ENCODE data around the gene WNT2.

Gene WNT2

DNA sequence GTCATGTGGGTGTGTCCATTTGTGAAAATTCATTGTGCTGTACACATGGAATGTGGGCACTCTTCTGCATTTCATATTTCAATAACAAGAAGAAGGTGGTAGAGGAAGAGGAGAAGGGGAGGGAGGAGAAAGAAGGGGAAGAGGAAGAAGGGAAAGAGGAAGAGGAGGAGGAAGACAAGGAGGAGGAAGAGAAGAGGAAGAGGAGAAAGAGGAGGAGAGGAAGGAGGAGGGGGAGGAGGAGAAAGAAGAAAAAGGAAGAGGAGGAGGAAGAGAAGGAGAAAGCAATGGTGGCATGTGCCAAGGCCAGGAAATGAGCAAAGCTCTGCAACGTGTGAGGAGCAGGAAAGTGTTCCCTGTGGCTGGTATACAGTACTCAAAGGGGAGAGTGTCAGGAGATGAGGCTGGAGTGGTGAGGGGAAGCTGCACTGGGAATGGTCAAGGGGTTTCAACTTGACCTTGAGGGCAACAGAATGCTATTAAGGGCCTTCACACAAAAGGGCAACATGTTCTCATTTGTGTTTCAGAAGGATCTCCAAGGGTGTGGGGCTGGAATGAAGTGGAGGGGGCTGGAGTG is 40.5 kb downstream of the WNT2 start:
- Histone ChIP-seq H3K27ac (ENCODE audit: low read depth, low read length) (no peak overlapping the region), H3K9ac (ENCODE audit: low read length in 5 of 5) (no peak overlapping the region), H3K4me1 (ENCODE audit: control insufficient read depth in 5 of 5, insufficient read depth in 5 of 5, low read length in 5 of 5) (peaks cover 0 to 6% (median 0%) of the 10 kb centered on the region in 5 donors), H3K4me3 (ENCODE audit: low read depth in 1 of 5, low read length in 5 of 5) (no peak overlapping the region), H3K27me3 (ENCODE audit: control insufficient read depth in 5 of 5, insufficient read depth in 4 of 5, low read length in 5 of 5) (no peaks in the 10 kb centered on the region), H3K9me3 (ENCODE audit: control insufficient read depth in 5 of 5, low read length in 5 of 5) (no peaks in the 10 kb centered on the region), H3K36me3 (ENCODE audit: control insufficient read depth in 5 of 5, insufficient read depth in 5 of 5, low read length in 5 of 5) (no peaks in the 10 kb centered on the region)

DNA sequence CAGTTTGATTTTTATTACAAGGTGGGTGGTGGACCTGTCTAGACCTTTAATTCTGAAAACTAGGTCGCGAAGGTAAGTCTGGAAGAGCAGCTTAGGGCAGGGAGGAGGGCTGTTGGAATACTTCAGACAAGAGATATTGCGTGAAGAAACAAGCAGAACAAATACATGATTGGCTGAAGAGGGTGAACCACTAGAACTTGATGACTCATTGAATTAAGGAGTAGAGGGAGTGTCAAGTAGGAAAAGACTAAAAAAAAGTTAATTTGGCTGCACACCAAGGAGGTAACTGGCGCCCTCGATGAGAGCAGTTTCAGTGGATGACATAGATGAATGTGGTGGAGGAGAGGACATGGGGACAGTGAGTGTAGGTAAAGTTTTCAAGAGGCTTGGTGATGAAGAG is 41.3 kb downstream of the WNT2 start:
- Histone ChIP-seq H3K27ac (ENCODE audit: low read depth, low read length) (no peak overlapping the region), H3K4me3 (ENCODE audit: low read depth in 1 of 5, low read length in 5 of 5) (no peak overlapping the region), H3K9me3 (ENCODE audit: control insufficient read depth in 5 of 5, low read length in 5 of 5) (no peaks in the 10 kb centered on the region), H3K36me3 (ENCODE audit: control insufficient read depth in 5 of 5, insufficient read depth in 5 of 5, low read length in 5 of 5) (no peaks in the 10 kb centered on the region), H3K9ac (ENCODE audit: low read length in 5 of 5) (no peak overlapping the region), H3K27me3 (ENCODE audit: control insufficient read depth in 5 of 5, insufficient read depth in 4 of 5, low read length in 5 of 5) (no peaks in the 10 kb centered on the region), H3K4me1 (ENCODE audit: control insufficient read depth in 5 of 5, insufficient read depth in 5 of 5, low read length in 5 of 5) (peaks cover 0 to 6% (median 0%) of the 10 kb centered on the region in 5 donors)

DNA sequence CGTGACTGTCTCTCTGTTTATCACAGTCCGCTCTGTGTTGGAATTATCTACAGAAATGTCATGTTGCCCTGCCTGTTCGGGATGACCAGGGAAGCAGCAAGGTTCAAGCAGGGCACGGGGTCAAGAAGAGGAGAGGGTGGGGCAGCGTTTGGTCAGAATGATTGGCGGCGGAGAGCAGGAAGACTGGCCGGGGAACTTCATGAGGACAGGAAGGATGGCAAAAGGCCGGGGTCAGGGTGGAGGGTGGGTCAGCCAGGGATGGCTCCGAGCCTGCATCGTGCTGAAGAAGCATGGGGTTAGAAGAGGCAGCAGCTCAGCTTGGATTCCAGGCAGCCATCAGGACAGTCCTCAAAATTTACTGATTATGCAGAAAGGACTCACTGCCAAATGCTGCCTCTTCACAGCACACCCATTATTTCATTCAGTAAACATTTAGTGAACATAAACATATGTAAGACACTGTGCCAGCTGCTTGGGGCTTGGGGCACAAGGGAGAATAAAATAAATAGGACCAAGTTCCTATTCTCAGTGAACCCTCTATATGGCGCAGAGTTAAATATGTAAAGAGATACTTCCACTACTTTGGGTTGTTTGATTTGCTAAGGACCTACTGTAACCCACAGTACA is 42.8 kb downstream of the WNT2 start:
- Histone ChIP-seq H3K36me3 (ENCODE audit: control insufficient read depth in 5 of 5, insufficient read depth in 5 of 5, low read length in 5 of 5) (no peaks in the 10 kb centered on the region), H3K27me3 (ENCODE audit: control insufficient read depth in 5 of 5, insufficient read depth in 4 of 5, low read length in 5 of 5) (no peaks in the 10 kb centered on the region), H3K9me3 (ENCODE audit: control insufficient read depth in 5 of 5, low read length in 5 of 5) (no peaks in the 10 kb centered on the region), H3K4me3 (ENCODE audit: low read depth in 1 of 5, low read length in 5 of 5) (no peak overlapping the region), H3K27ac (ENCODE audit: low read depth, low read length) (no peak overlapping the region), H3K4me1 (ENCODE audit: control insufficient read depth in 5 of 5, insufficient read depth in 5 of 5, low read length in 5 of 5) (peaks cover 0 to 6% (median 0%) of the 10 kb centered on the region in 5 donors), H3K9ac (ENCODE audit: low read length in 5 of 5) (no peak overlapping the region)

DNA sequence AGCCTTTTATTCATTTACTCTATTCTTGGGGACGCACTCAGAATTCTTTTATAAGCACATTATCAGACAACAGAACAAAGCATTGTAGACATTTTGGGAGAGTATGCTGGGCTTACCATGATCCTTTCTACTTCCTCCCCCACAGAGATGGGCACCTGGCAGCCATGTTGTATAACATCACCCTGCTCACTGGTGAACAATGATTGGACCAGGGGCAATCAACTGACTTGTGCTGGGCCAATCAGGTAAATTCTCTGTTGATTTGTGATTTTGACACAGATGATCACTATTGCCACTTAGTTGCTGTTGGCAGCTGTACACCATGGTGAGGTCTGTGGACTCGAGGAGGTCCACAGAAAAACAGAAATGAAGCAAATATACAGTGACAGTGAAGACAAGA is 43.7 kb downstream of the WNT2 start:
- H3K4me1 ChIP-seq (ENCODE audit: control insufficient read depth in 5 of 5, insufficient read depth in 5 of 5, low read length in 5 of 5), result no peaks in the 10 kb centered on the region
- no peak overlapping the region for H3K9ac ChIP-seq (ENCODE audit: low read length in 5 of 5)

DNA sequence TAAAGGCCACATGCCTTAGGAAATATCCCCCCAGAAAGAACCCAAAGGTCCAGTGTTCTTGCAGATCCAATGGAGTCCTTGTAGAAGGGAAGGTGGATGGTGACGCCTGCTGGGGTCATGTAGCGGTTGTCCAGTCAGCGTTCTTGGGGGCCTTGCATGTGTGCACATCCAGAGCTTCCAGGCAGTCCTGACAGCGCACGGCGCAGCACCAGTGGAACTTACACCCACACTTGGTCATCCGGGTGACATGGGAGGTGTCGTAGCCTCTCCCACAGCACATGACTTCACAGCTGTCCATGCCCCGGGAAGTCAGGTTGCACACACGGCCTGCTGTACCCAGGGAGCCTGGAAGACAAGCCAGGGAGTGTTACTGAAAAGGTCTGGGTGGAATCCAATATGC is 44.8 kb downstream of the WNT2 start:
- no peaks in the 10 kb centered on the region for H3K36me3 ChIP-seq (ENCODE audit: control insufficient read depth in 5 of 5, insufficient read depth in 5 of 5, low read length in 5 of 5)
- no peak overlapping the region for H3K27ac ChIP-seq (ENCODE audit: low read depth, low read length)
- H3K27me3 ChIP-seq (ENCODE audit: control insufficient read depth in 5 of 5, insufficient read depth in 4 of 5, low read length in 5 of 5), result peaks cover 0 to 1% (median 0%) of the 10 kb centered on the region in 5 donors
- H3K9ac ChIP-seq (ENCODE audit: low read length in 5 of 5), result no peak overlapping the region
- H3K4me3 ChIP-seq (ENCODE audit: low read depth in 1 of 5, low read length in 5 of 5), result no peak overlapping the region
- no peaks in the 10 kb centered on the region for H3K9me3 ChIP-seq (ENCODE audit: control insufficient read depth in 5 of 5, low read length in 5 of 5)
- H3K4me1 ChIP-seq (ENCODE audit: control insufficient read depth in 5 of 5, insufficient read depth in 5 of 5, low read length in 5 of 5), result no peaks in the 10 kb centered on the region

More for the DNA sequence above, 43.7 kb downstream of the WNT2 start:
- Histone ChIP-seq H3K27me3 (ENCODE audit: control insufficient read depth in 5 of 5, insufficient read depth in 4 of 5, low read length in 5 of 5) (no peaks in the 10 kb centered on the region), H3K4me3 (ENCODE audit: low read depth in 1 of 5, low read length in 5 of 5) (no peak overlapping the region), H3K9me3 (ENCODE audit: control insufficient read depth in 5 of 5, low read length in 5 of 5) (no peaks in the 10 kb centered on the region), H3K27ac (ENCODE audit: low read depth, low read length) (no peak overlapping the region), H3K36me3 (ENCODE audit: control insufficient read depth in 5 of 5, insufficient read depth in 5 of 5, low read length in 5 of 5) (no peaks in the 10 kb centered on the region)

DNA sequence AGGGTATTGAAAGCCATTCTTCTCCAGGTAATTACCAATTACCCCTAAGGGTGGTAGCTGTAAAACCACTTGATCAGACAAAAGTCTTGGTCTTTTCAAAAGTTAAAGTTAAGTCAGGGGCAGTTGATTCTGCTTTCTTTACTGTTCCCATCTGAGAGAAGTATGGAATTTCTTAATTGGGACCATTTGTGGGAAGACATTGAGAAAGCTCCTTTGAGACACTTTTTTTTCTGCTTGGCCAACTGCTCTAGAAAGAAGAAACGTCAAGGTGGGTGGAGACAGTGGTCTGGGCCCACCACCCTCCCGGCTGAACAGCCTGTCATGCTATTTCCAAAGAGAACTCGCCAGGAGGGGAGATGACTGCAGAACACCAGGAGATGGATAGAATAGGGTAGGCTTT is 45.3 kb downstream of the WNT2 start:
- no peak overlapping the region for H3K27ac ChIP-seq (ENCODE audit: low read depth, low read length)
- H3K9me3 ChIP-seq (ENCODE audit: control insufficient read depth in 5 of 5, low read length in 5 of 5), result no peaks in the 10 kb centered on the region
- H3K4me1 ChIP-seq (ENCODE audit: control insufficient read depth in 5 of 5, insufficient read depth in 5 of 5, low read length in 5 of 5), result no peaks in the 10 kb centered on the region

DNA sequence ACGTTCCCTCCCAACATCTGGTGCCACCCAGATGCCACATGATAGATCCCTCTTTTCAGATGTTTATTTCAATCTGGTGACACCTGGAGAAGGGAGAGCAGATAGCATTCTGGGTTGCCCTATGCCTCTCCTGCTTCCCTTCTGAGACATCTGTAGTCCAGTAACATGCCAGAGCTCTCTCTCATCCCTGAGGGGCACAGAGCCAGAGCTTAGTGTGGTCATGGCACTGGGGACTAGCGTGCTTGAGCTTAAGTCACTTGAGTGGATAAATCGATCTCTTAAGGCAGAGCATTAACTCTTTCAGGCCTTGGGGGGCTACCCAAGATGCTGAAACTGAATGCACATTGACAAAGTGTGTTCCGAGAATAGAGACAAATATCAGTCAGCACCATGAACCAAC is 47.9 kb downstream of the WNT2 start:
- Histone ChIP-seq H3K9me3 (ENCODE audit: control insufficient read depth in 5 of 5, low read length in 5 of 5) (no peaks in the 10 kb centered on the region), H3K27ac (ENCODE audit: low read depth, low read length) (no peak overlapping the region), H3K9ac (ENCODE audit: low read length in 5 of 5) (no peak overlapping the region), H3K36me3 (ENCODE audit: control insufficient read depth in 5 of 5, insufficient read depth in 5 of 5, low read length in 5 of 5) (no peaks in the 10 kb centered on the region), H3K4me3 (ENCODE audit: low read depth in 1 of 5, low read length in 5 of 5) (no peak overlapping the region), H3K4me1 (ENCODE audit: control insufficient read depth in 5 of 5, insufficient read depth in 5 of 5, low read length in 5 of 5) (no peaks in the 10 kb centered on the region), H3K27me3 (ENCODE audit: control insufficient read depth in 5 of 5, insufficient read depth in 4 of 5, low read length in 5 of 5) (peaks cover 0 to 2% (median 0%) of the 10 kb centered on the region in 5 donors)

More for the DNA sequence above, 45.3 kb downstream of the WNT2 start:
- H3K36me3 ChIP-seq (ENCODE audit: control insufficient read depth in 5 of 5, insufficient read depth in 5 of 5, low read length in 5 of 5), result no peaks in the 10 kb centered on the region
- H3K27me3 ChIP-seq (ENCODE audit: control insufficient read depth in 5 of 5, insufficient read depth in 4 of 5, low read length in 5 of 5), result peaks cover 0 to 2% (median 0%) of the 10 kb centered on the region in 5 donors
- H3K9ac ChIP-seq (ENCODE audit: low read length in 5 of 5), result no peak overlapping the region
- H3K4me3 ChIP-seq (ENCODE audit: low read depth in 1 of 5, low read length in 5 of 5), result no peak overlapping the region

DNA sequence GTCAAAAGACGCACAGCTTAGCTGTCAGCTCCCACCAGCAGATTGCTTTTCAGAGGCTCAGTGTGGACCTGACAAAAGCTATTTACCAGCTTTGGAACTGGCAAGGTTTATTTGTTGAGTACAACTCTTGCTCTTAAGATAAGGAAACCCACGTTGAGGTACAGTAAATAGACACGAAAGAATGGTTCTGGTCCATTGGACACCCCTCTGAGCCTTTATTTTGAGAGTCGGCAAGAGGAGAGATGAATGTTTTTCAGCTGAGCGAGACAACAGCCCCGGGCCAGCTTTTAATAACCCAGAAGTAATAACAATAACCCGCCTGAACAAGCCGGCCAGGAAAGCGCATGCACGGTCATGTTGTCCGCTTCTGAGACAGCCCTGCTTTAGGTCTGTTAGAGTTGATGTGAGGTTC is 49.0 kb downstream of the WNT2 start:
- Histone ChIP-seq H3K9me3 (ENCODE audit: control insufficient read depth in 5 of 5, low read length in 5 of 5) (no peaks in the 10 kb centered on the region), H3K4me3 (ENCODE audit: low read depth in 1 of 5, low read length in 5 of 5) (no peak overlapping the region), H3K4me1 (ENCODE audit: control insufficient read depth in 5 of 5, insufficient read depth in 5 of 5, low read length in 5 of 5) (no peaks in the 10 kb centered on the region), H3K36me3 (ENCODE audit: control insufficient read depth in 5 of 5, insufficient read depth in 5 of 5, low read length in 5 of 5) (no peaks in the 10 kb centered on the region), H3K9ac (ENCODE audit: low read length in 5 of 5) (no peak overlapping the region), H3K27ac (ENCODE audit: low read depth, low read length) (no peak overlapping the region), H3K27me3 (ENCODE audit: control insufficient read depth in 5 of 5, insufficient read depth in 4 of 5, low read length in 5 of 5) (peaks cover 0 to 2% (median 0%) of the 10 kb centered on the region in 5 donors)

DNA sequence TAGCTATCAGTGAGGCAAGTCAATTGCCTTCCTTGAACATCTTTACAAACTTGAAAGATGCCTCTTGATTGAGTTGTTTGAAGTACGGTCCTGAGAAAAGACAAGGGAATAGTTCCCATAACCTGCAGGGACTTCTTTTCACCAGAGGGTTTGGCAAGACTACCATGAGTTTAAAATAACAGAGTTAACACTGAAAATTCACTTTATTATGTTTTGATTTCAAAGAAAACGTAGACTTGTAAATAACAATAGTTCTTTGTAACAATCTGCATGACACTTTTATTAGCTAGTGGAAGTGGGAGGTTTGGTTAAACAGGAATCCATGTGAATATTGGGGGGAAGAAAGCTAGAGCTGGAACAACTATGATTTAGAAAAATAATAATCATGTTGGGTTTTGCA is 49.5 kb downstream of the WNT2 start:
- Histone ChIP-seq H3K27me3 (ENCODE audit: control insufficient read depth in 5 of 5, insufficient read depth in 4 of 5, low read length in 5 of 5) (peaks cover 0 to 2% (median 0%) of the 10 kb centered on the region in 5 donors), H3K4me3 (ENCODE audit: low read depth in 1 of 5, low read length in 5 of 5) (no peak overlapping the region), H3K36me3 (ENCODE audit: control insufficient read depth in 5 of 5, insufficient read depth in 5 of 5, low read length in 5 of 5) (no peaks in the 10 kb centered on the region), H3K4me1 (ENCODE audit: control insufficient read depth in 5 of 5, insufficient read depth in 5 of 5, low read length in 5 of 5) (no peaks in the 10 kb centered on the region), H3K9me3 (ENCODE audit: control insufficient read depth in 5 of 5, low read length in 5 of 5) (no peaks in the 10 kb centered on the region), H3K9ac (ENCODE audit: low read length in 5 of 5) (no peak overlapping the region), H3K27ac (ENCODE audit: low read depth, low read length) (no peak overlapping the region)

DNA sequence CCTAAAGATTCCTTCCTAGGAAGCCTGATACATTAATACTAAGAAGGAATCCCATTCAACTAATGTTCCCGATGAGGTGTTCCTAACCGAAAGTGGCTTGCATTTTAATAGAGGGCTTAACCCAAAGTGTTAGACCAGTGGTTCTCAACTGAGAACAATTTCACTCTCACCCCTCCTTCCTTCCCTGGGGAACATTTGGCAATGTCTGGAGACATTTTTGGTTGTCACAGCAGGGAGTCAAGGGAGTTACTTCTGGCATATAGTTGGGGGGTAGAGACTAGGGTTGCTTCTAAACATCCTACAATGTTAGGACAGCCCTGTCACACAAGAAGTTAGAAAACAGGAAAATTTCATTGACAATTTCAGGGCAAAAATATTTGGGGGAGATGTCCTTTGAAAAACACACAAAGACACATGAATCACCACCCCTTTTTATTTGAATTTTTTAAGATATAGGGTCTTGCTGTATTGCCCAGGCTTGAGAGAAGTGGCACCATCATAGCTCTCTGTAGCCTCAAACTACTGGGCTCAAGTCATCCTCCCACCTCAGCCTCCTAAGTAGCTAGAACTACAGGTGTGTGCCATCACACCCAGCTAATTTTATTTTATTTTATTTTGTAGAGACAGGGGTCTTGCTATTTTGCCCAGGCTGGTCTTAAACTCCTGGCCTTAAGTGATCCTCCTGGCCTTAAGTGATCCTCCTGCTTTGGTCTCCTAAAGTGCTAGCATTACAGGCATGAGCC is 50.7 kb downstream of the WNT2 start:
- no peak overlapping the region for H3K27ac ChIP-seq (ENCODE audit: low read depth, low read length)
- no peaks in the 10 kb centered on the region for H3K4me1 ChIP-seq (ENCODE audit: control insufficient read depth in 5 of 5, insufficient read depth in 5 of 5, low read length in 5 of 5)

More for the DNA sequence above, 50.7 kb downstream of the WNT2 start:
- Histone ChIP-seq H3K36me3 (ENCODE audit: control insufficient read depth in 5 of 5, insufficient read depth in 5 of 5, low read length in 5 of 5) (no peaks in the 10 kb centered on the region), H3K27me3 (ENCODE audit: control insufficient read depth in 5 of 5, insufficient read depth in 4 of 5, low read length in 5 of 5) (peaks cover 0 to 2% (median 0%) of the 10 kb centered on the region in 5 donors), H3K9ac (ENCODE audit: low read length in 5 of 5) (no peak overlapping the region), H3K9me3 (ENCODE audit: control insufficient read depth in 5 of 5, low read length in 5 of 5) (no peaks in the 10 kb centered on the region), H3K4me3 (ENCODE audit: low read depth in 1 of 5, low read length in 5 of 5) (no peak overlapping the region)
